BLaER1 (cell line): ENCODE data around the gene EIF2S1.
"Not testable (repeated sequence)": the region's sequence is repeated elsewhere in the genome, so short reads cannot be mapped to it uniquely, and the experiment has no call there.

Source experiments
- H3K27ac ChIP-seq: shearing (Covaris generic); formaldehyde crosslinking; 2 replicates; pipeline ENCODE4 v1.8.1; 2022
- H3K27me3 ChIP-seq: shearing (Covaris generic); formaldehyde crosslinking; 2 replicates; pipeline ENCODE4 v1.8.1; 2022
- H3K36me3 ChIP-seq: shearing (Covaris generic); formaldehyde crosslinking; 2 replicates; pipeline ENCODE4 v1.8.1; 2022
- H3K4me1 ChIP-seq: shearing (Covaris generic); formaldehyde crosslinking; 2 replicates; pipeline ENCODE4 v1.8.1; 2022
- H3K4me2 ChIP-seq: shearing (Covaris generic); formaldehyde crosslinking; 2 replicates; pipeline ENCODE4 v1.8.1; 2022
- H3K4me3 ChIP-seq: shearing (Covaris generic); formaldehyde crosslinking; 2 replicates; pipeline ENCODE4 v1.8.1; 2022
- H3K9ac ChIP-seq: shearing (Covaris generic); formaldehyde crosslinking; 2 replicates; pipeline ENCODE4 v1.8.1; 2022
- H3K9me3 ChIP-seq: shearing (Covaris generic); formaldehyde crosslinking; 2 replicates; pipeline ENCODE4 v1.8.1; 2022
- H4K20me1 ChIP-seq: shearing (Covaris generic); formaldehyde crosslinking; 2 replicates; pipeline ENCODE4 v1.8.1; 2022
- Cebpa-rat ChIP-seq: shearing (Covaris generic); IDR thresholded peaks from 2 replicates; pipeline ENCODE4 v1.8.1; 2022

EIF2S1 gene

GRCh38 chr14:67392123-67392522 lies 32.0 kb downstream of the EIF2S1 start:
- H3K4me2 ChIP-seq, result no peak overlapping the region
- no peaks in the 10 kb centered on the region for H3K27me3 ChIP-seq
- H3K9me3 ChIP-seq, result no peaks in the 10 kb centered on the region
- no peak overlapping the region for H3K4me3 ChIP-seq
- no peaks in the 10 kb centered on the region for H3K4me1 ChIP-seq
- H4K20me1 ChIP-seq, result no peaks in the 10 kb centered on the region
- no peak overlapping the region for H3K27ac ChIP-seq
- H3K9ac ChIP-seq, result no peak overlapping the region
- H3K36me3 ChIP-seq, result peaks cover 10% of the 10 kb centered on the region
- no peak for TF ChIP-seq Cebpa-rat

- peaks cover 5% of the 10 kb centered on the region; the same call in 1 of the 2 replicates for H3K36me3 ChIP-seq
- no peak overlapping the region for H3K4me3 ChIP-seq
- H3K9ac ChIP-seq, result no peak overlapping the region
- H3K4me1 ChIP-seq, result no peaks in the 10 kb centered on the region
- no peaks in the 10 kb centered on the region for H3K9me3 ChIP-seq
- no peak for TF ChIP-seq Cebpa-rat
- no peak overlapping the region for H3K27ac ChIP-seq
- H3K27me3 ChIP-seq, result no peaks in the 10 kb centered on the region
- H3K4me2 ChIP-seq, result no peak overlapping the region
- no peaks in the 10 kb centered on the region for H4K20me1 ChIP-seq
These were observed 32.7 kb downstream of the EIF2S1 start for GRCh38 chr14:67392800-67393199.

GRCh38 chr14:67393689-67394088 lies 33.6 kb downstream of the EIF2S1 start:
- H3K27ac ChIP-seq, result no peak overlapping the region

GRCh38 chr14:67395086-67395875 lies 35.2 kb downstream of the EIF2S1 start:
- no peak overlapping the region for H3K27ac ChIP-seq
- no peaks in the 10 kb centered on the region for H3K27me3 ChIP-seq
- H3K4me2 ChIP-seq, result no peak overlapping the region
- H3K9me3 ChIP-seq, result no peaks in the 10 kb centered on the region
- no peaks in the 10 kb centered on the region for H3K4me1 ChIP-seq
- no peaks in the 10 kb centered on the region for H4K20me1 ChIP-seq
- no peak overlapping the region for H3K9ac ChIP-seq
- no peak for TF ChIP-seq Cebpa-rat
- H3K36me3 ChIP-seq, result no peaks in the 10 kb centered on the region
- no peak overlapping the region for H3K4me3 ChIP-seq

More at GRCh38 chr14:67393689-67394088, 33.6 kb downstream of the EIF2S1 start:
- Histone ChIP-seq H4K20me1 (no peaks in the 10 kb centered on the region), H3K27me3 (no peaks in the 10 kb centered on the region), H3K9ac (no peak overlapping the region), H3K4me1 (no peaks in the 10 kb centered on the region), H3K4me3 (no peak overlapping the region), H3K36me3 (no peaks in the 10 kb centered on the region), H3K9me3 (no peaks in the 10 kb centered on the region), H3K4me2 (no peak overlapping the region)
- TF ChIP-seq Cebpa-rat, result no peak

GRCh38 chr14:67395876-67396189 lies 35.7 kb downstream of the EIF2S1 start:
- no peaks in the 10 kb centered on the region for H3K36me3 ChIP-seq
- H3K27me3 ChIP-seq, result no peaks in the 10 kb centered on the region
- H3K27ac ChIP-seq, result no peak overlapping the region
- H3K9ac ChIP-seq, result no peak overlapping the region
- no peak overlapping the region for H3K4me2 ChIP-seq
- TF ChIP-seq Cebpa-rat, result no peak
- H3K9me3 ChIP-seq, result no peaks in the 10 kb centered on the region
- H3K4me1 ChIP-seq, result no peaks in the 10 kb centered on the region
- no peak overlapping the region for H3K4me3 ChIP-seq
- no peaks in the 10 kb centered on the region for H4K20me1 ChIP-seq

GRCh38 chr14:67396381-67396970 lies 36.3 kb downstream of the EIF2S1 start:
- H3K27me3 ChIP-seq, result no peaks in the 10 kb centered on the region
- H4K20me1 ChIP-seq, result no peaks in the 10 kb centered on the region
- H3K27ac ChIP-seq, result no peak overlapping the region
- H3K9ac ChIP-seq, result no peak overlapping the region
- H3K36me3 ChIP-seq, result no peaks in the 10 kb centered on the region
- H3K4me2 ChIP-seq, result no peak overlapping the region
- no peak overlapping the region for H3K4me3 ChIP-seq
- no peaks in the 10 kb centered on the region for H3K4me1 ChIP-seq
- H3K9me3 ChIP-seq, result no peaks in the 10 kb centered on the region
- TF ChIP-seq Cebpa-rat, result no peak

GRCh38 chr14:67397536-67397935 lies 37.4 kb downstream of the EIF2S1 start:
- H3K4me1 ChIP-seq, result no peaks in the 10 kb centered on the region
- H3K4me2 ChIP-seq, result no peak overlapping the region
- H3K36me3 ChIP-seq, result no peaks in the 10 kb centered on the region
- no peaks in the 10 kb centered on the region for H4K20me1 ChIP-seq
- H3K9me3 ChIP-seq, result 0 out of 2 replicates have a peak, but pooled peaks cover 2% of the 10 kb centered on the region
- no peak overlapping the region for H3K9ac ChIP-seq
- no peak overlapping the region for H3K4me3 ChIP-seq
- TF ChIP-seq Cebpa-rat, result no peak
- no peaks in the 10 kb centered on the region for H3K27me3 ChIP-seq
- no peak overlapping the region for H3K27ac ChIP-seq

GRCh38 chr14:67400434-67400833 lies 40.3 kb downstream of the EIF2S1 start:
- H3K27me3 ChIP-seq, result no peaks in the 10 kb centered on the region
- H3K4me3 ChIP-seq, result no peak overlapping the region
- no peak overlapping the region for H3K27ac ChIP-seq
- no peak overlapping the region for H3K4me2 ChIP-seq
- H3K4me1 ChIP-seq, result no peaks in the 10 kb centered on the region
- H3K36me3 ChIP-seq, result no peaks in the 10 kb centered on the region
- no peak overlapping the region for H3K9ac ChIP-seq
- 0 out of 2 replicates have a peak, but pooled peaks cover 5% of the 10 kb centered on the region for H3K9me3 ChIP-seq
- TF ChIP-seq Cebpa-rat, result no peak
- no peaks in the 10 kb centered on the region for H4K20me1 ChIP-seq

- Histone ChIP-seq H3K27me3 (no peaks in the 10 kb centered on the region), H3K4me2 (no peak overlapping the region), H3K9me3 (0 out of 2 replicates have a peak, but pooled peaks cover 5% of the 10 kb centered on the region), H3K36me3 (no peaks in the 10 kb centered on the region), H4K20me1 (no peaks in the 10 kb centered on the region), H3K4me1 (no peaks in the 10 kb centered on the region), H3K9ac (no peak overlapping the region), H3K4me3 (no peak overlapping the region), H3K27ac (no peak overlapping the region)
- no peak for TF ChIP-seq Cebpa-rat
These were observed 45.6 kb downstream of the EIF2S1 start for GRCh38 chr14:67405771-67406170.

- not testable (repeated sequence) for H3K27me3 ChIP-seq, H3K9me3 ChIP-seq, H3K4me1 ChIP-seq, H3K4me3 ChIP-seq, H3K36me3 ChIP-seq, H4K20me1 ChIP-seq, H3K9ac ChIP-seq, H3K4me2 ChIP-seq, H3K27ac ChIP-seq
These were observed 48.1 kb downstream of the EIF2S1 start for GRCh38 chr14:67408122-67408801.
